Measurements from ENCODE around the gene ATXN7L1.

ATXN7L1 gene

GRCh38 chr7:105827151-105827875 lies 49.1 kb downstream of the ATXN7L1 start:
- DNase-seq (ENCODE audit: low spot score), result no peak

DNA sequence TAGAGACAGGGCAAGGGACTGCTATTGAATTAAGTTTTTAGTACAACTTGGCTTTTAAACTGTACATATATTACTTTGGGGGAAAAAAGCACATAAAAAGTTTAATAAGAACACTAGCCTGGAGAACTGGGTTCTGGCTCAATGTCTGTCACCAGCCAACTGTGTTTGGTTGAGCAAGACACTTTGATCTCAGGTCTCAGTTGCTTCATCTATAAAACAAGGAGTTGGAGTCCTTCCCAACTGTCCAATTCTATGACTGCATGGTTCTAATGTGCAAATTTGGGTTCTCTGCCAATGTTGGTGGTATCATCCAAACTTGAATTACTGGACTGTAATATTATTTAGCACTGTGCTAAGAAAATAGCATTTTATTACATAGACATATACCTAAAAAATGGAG lies 50.3 kb downstream of the ATXN7L1 start:
- peak; percentile 56 for DNase-seq (ENCODE audit: low spot score)

GRCh38 chr7:105825371-105825770 lies 51.0 kb downstream of the ATXN7L1 start:
- no peak for DNase-seq (ENCODE audit: low spot score)

- DNase-seq (ENCODE audit: low spot score), result no peak
These were observed 53.6 kb downstream of the ATXN7L1 start for GRCh38 chr7:105822806-105823205.

- no peak for DNase-seq (ENCODE audit: low spot score)
These were observed 54.9 kb downstream of the ATXN7L1 start for GRCh38 chr7:105821527-105821926.

DNA sequence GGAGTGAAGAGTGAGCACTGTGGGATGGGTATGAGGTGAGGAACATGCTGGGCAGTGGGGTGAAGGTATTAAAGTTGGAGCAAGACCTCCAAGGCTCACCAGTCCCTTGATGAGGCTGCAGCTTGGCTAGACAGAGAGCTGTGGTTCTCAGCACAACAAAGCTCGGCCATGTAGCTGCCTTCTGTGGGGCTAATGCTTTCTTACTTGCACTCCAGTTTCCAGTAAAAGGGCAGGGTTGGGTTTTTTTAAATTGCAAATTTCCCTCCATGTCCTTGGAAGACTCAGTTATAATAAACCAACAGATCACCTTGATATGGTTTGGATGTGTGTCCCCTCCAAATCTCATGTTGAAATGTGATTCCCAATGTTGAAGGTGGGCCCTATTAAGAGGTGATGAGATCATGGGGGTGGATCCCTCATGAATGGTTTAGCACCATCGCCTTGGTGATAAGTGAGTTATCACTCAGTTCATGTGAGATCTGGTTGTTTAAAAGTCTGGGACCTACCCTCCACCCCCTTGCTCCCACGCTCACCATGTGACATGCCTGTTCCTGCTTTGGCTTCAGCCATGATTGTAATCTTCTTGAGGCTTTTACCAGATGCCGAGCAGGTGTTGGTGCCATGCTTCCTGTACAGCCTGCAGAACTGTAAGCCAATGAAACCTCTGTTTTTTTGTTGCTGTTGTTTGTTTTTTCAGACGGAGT lies 55.9 kb downstream of the ATXN7L1 start:
- no peak for DNase-seq (ENCODE audit: low spot score)

- no peak for DNase-seq (ENCODE audit: low spot score)
These were observed 56.8 kb downstream of the ATXN7L1 start for GRCh38 chr7:105819559-105819958.

DNA sequence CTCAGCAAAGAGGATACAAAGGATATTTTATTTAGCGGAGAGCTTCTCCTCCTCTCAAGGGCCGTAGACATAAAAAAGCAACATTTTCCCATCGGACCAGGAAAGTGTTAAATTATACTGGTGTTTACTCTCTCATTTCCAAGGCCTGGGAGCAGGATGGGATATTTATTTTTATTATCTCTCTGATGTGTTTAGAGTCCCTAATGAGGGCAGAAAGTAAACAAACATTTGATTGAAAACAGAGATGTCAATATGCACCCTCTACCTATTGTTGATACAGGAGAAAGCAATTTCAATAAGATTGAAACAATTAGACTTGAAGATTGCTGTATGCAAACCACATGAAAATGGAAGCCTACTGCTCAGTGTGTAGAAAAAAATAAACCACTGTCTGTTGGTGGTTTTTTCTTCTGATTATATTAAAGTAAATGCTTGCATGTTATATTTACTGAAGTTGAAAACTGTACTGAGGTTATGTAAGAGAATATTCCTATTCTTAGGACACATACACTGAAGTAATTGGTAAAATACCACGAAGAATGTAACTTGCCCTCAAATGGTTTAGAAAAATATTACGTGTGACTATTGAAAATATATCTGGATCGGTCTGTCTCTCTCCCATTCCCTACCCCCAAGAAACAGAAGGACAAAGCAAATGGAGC lies 59.3 kb downstream of the ATXN7L1 start:
- no peak for DNase-seq (ENCODE audit: low spot score)

DNA sequence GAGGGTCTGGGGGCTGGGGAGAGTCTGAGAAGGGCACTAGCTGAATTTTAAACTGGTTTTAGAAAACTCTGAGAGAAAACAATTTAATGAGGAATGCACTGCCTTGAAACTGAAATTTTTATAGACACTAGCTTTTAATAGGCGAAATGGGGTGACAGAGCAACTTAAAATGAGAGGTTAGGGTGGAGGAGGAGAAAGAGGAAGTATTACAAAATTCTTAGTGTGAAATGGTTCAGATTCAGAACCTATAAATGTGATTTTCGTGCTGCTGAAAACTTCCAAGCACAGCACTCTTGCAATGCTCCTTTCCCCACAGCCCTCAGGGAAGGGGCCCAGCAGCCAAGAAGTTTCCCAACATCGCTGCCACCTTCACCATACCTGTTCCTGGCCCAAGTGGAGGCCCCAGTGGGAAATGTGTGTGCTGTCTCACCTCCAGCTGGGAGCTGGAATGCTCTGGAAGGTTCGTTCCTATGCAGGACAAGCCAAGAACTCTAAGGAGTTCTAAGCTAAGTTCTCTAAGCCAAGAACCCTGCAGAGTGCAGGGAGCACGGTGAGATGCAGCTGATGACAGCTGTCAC lies 60.0 kb downstream of the ATXN7L1 start:
- DNase-seq (ENCODE audit: low spot score), result no peak

- no peak for DNase-seq (ENCODE audit: low spot score)
These were observed 60.8 kb downstream of the ATXN7L1 start for GRCh38 chr7:105815576-105815975.

- no peak for DNase-seq (ENCODE audit: low spot score)
These were observed 61.9 kb downstream of the ATXN7L1 start for GRCh38 chr7:105814481-105814880.

DNA sequence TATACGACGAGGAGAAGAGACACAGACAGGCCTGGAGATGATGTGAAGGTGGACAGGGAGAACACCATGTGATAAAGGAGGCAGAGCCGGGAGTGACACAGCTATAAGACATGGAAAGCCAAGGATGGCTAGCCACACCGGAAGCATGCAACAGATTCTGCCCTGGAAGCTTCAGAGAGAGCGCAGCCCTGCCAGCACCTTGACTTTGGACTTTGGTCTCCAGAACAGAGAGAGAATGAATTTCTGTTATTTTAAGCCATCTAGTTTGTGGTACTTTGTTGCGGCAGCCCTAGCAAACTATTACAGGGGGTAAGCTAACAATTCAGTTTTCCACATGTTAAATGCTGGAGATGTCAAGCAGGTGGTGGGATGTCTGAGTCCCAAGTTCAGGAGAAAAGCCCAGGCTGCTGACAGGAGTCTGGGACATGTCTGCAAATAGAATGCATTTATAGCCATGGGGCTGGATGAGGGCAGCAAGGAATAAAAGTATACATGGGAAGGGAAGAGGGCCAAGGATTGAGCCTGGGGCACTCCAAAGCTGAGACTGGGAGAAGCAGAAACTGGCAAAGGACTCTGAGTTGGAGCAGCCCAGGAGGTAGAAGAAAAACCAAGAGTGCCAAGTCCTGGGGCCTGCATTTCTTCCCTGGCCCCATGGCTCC lies 65.1 kb downstream of the ATXN7L1 start:
- no peak for DNase-seq (ENCODE audit: low spot score)

DNA sequence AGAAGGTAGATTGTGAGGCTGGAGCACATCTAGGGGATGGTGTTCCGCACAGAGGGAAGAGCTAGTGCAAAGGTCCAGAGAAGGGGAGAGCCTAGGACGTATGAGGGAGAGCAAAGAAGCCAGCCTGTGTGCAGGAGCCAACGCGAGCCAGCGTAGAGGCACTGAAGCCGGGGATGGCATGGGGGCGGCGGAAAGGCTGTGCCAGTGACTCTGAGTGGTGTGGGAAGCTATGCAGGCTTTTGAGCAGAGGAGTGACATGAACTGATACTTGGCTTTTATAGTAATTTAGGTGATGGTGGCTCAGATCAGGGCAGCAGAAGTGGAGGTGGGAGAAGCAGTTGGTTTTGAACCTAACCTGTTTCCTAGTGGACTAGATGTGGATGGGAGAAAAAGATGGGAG lies 65.8 kb downstream of the ATXN7L1 start:
- no peak for DNase-seq (ENCODE audit: low spot score)

DNA sequence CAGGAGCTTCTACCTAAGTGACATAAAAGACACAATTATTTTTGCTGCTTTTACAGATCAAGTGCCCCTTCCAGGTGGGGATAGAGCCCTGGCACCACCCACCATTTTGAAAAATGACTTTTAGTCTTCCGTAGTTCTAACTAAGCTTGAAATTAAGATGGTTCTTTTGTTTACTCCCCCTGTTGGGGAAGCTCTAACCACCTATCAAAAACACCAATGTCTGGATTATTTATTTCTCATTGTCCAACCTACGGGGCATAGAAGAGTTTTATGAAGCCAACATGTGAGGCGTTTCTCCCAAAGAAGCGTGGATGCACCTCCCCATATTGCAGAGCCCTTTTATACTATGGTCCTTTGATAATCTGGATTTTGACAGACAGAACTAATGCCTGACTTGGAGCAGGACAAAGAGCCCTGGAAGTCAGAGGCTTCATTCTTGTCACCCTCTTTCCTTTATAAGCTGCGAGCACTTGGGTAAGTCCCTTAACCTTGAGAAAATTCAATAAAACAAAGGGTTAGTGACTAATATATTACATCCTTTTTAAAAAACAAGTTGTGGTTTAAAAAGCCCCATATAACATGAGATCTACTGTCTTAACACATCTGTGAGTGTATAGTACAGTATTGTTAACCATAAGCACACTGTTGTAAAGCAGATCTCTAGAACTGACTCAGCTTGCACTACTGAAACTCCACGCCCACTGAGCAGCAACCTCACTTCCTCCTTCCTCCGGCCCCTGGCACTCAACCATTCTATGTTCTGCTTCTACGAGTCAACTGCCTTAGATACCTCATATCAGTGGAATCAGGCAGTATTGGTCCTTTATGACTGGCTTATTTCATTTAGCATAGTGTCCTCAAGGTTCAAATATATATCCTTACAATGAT lies 67.5 kb downstream of the ATXN7L1 start:
- DNase-seq (ENCODE audit: low spot score), result peak; percentile 57

GRCh38 chr7:105808209-105808608 lies 68.2 kb downstream of the ATXN7L1 start:
- no peak for DNase-seq (ENCODE audit: low spot score)

- DNase-seq (ENCODE audit: low spot score), result no peak
These were observed 69.0 kb downstream of the ATXN7L1 start for GRCh38 chr7:105807448-105807762.

DNA sequence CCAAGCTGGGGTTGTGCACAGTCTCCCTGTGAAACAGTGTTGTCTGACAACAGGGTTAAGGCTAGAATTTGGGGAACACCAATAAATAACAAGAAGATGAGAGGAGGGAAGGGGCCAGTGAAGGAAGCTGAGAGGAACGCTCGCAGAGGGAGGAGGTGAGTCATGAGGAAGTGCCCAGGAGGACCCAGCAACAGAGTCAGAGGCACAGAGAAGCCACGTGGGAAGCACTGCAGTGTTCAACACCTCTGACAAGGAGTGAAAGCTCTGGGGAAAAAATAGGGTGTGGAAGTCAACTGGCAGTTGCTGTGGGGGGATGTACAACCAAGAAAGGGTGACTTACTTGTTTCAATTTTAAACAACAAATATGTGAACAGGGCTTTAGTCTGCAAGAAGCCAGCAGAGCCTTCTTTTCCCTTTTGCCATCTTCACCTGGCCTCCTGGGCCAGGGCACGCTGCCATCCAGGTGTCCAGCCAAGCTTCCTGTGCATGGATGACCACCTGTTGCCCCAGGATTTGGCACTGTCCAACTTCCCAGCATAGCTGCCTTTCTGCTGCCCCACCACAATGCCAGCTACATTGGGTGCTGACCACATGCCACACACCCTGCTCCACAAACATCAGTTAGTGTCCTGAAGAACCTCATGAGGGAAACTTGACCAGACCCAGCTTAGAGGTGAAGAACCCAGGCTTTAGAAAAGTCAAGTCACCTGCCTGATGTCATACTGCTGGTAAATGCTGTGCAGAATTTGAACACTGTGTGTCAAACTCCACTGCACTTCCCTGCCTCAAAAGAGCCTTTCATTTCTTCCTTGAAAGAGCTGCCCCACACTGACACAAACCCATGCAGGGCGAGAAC lies 69.6 kb downstream of the ATXN7L1 start:
- DNase-seq (ENCODE audit: low spot score), result peak; percentile 89

GRCh38 chr7:105805447-105806019 lies 70.9 kb downstream of the ATXN7L1 start:
- no peak for DNase-seq (ENCODE audit: low spot score)

DNA sequence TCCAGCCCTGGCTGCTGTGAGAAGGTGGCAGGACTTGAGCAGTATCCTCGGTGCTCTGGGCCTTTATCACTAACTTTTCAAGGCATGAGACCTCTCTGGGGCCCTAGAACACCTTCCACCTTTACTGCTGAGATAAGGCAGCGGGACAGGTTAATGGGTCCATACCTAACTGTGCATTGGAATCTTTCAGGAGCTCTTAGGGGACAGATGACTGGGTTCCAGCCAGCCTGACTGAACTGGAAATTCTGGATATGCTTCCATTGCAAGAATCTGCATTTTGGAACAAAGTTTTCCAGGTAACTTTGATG lies 73.0 kb downstream of the ATXN7L1 start:
- DNase-seq (ENCODE audit: low spot score), result no peak

Data from AG20443 (cell line).